Heart left ventricle (tissue), 13 donors: ENCODE data around the gene NREP.

Experiments used
- POLR2A ChIP-seq, 2 donors: fragments of 450-650 bp; IDR thresholded peaks; one replicate each; pipeline ENCODE4 v1.6.1; 2017; ENCODE audit warnings: antibody characterized with exemption in 2 of 2, mild to moderate bottlenecking in 2 of 2, moderate library complexity in 2 of 2
- TF ChIP-seq, protein P1 (sequence below), 12 donors: fragments of 200-600 bp; sonication (generic) in 4 of 12; IDR thresholded peaks; one replicate each; pipeline versions ENCODE4 v1.5.0 to v1.8.0; 2018 to 2022; ENCODE audit warnings: antibody characterized with exemption in 12 of 12, mild to moderate bottlenecking in 5 of 12
- donor health status: ischemic (EF 13 %, LVEDD 7.1; RV severe dilation, severe dysfunction).
- donor health status: DM: no; HTN: yes; CAD: no.
- donor health status: DM: no; HTN: no; CAD: no.
- donor health status: ischemic (EF 25% LVEDD 6.9; RV normal size, moderate dysfunction).
- donor health status: ischemic (EF 25% LVEDD 5.7; RV mildly dilated, moderate dysfunction).
- donor health status: ischemic (EF 35%, LVEDD 5.7; RV mildly dilated, moderate dysfunction).
- donor health status: nonischemic (EF 11% LVEDD 7.7; RV severe dilation, severe dysfunction).
- donor health status: DM: yes; HTN: yes; CAD: no.
- donor health status: PGD.
- donor health status: ischemic (EF 29% LVEDD 5.4; RV normal size, mild dysfunction).
- donor health status: nonischemic (EF 23%, LVEDD 6.1; RV moderate dilation, normal function).

DNA sequence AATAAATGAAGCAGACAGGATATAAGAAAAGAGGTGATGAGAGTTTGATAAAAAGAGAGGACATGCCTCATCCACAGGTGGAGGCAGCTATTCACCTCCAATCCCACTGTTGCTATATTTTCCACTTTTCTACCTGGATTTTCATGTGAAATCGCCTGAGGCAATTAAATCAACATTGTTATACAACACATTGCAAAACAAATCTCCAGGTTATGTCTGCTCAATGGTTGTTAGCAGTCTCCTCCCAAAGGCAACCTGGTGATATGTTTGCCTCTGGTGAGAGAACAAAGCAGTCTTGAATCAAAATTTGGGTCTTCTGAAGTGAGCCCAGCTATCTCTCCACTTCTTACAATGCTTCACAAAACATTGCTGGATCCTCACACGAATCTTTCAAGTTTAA is 30.0 kb downstream of the NREP start:
- TF ChIP-seq, protein P1, sequence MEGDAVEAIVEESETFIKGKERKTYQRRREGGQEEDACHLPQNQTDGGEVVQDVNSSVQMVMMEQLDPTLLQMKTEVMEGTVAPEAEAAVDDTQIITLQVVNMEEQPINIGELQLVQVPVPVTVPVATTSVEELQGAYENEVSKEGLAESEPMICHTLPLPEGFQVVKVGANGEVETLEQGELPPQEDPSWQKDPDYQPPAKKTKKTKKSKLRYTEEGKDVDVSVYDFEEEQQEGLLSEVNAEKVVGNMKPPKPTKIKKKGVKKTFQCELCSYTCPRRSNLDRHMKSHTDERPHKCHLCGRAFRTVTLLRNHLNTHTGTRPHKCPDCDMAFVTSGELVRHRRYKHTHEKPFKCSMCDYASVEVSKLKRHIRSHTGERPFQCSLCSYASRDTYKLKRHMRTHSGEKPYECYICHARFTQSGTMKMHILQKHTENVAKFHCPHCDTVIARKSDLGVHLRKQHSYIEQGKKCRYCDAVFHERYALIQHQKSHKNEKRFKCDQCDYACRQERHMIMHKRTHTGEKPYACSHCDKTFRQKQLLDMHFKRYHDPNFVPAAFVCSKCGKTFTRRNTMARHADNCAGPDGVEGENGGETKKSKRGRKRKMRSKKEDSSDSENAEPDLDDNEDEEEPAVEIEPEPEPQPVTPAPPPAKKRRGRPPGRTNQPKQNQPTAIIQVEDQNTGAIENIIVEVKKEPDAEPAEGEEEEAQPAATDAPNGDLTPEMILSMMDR (IDR thresholded peaks at IDR 0.05) = no peak
- no peak for TF ChIP-seq POLR2A (IDR thresholded peaks at IDR 0.05)
